ENCODE data around the gene IQCM.

The IQCM gene

DNA sequence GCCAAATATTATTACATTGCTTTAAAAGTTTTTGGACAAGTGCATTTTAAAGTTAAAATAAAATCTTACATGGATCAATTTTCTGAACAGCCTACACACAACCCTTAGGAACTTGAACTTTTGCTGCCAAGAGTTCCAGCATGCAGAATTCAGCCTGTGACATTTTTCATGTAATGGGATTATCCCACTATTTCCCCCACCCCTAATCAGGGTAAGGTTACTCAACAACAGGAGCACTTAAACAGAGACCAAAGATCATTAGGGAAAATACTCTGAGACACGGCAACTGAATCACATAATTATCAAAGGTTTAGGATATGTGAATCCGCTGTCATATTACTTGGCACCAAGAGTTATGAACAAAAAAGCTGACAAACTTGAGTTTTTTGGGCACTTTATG, 47.2 kb downstream of the IQCM start:
- DNase-seq (ENCODE audit: low read depth): no peak

DNA sequence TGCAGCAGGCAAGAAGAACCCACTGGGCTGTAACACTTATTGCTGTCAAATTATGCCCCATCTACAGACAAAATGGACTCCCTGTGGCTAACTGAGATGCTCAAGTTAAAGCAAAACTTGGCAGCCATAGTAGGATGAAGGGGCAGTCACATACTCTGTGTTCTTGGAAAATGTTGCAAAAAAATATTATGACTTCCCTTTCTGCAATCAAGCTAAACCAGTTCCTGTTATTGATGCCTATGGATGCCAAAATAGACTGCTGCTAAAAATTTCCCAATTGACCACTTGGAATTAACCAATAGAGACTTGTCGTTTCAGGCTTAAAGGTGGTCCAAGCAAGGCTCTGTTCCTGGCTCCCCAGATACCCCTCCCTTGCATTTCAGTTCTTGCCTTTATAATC, 49.5 kb downstream of the IQCM start:
- DNase-seq (ENCODE audit: low read depth): no peak

DNA sequence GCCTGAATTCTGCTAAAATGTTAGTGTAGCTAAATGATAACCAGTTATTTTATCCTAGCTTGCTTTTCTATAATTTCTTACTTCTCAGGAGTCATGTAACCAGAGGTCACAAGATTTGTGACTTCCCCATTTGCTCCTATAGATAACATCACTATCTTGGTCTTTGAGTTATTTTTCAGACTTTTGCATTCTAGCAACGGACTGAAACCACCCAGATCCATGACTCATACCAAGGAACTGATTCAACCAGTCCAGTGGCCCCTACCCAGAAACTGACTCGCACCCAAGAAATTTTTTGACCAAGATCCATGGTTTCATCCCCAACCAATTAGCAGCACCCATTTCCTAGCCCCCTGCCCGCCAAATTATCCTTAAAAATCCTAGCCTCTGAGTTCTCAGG, 50.0 kb downstream of the IQCM start:
- DNase-seq (ENCODE audit: low read depth): no peak

DNA sequence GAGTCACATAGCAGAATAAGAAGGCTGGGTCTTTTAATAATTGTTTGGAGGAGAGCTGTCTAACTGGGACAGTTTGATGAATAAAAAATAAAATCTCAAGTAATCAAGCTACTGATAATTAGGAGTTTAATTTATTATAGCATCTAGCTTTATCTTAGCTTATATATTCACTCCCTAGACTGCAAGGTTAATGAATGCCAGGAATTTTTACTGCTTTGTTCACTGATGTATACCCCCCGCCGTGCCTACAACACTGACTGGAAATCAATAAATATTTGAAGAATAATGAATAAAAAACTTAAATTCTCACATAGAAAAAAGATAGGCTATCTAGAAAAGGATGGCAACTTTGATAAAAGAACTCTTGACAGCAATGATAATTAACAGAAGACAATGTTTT, 59.7 kb downstream of the IQCM start:
- DNase-seq (ENCODE audit: low read depth): no peak

DNA sequence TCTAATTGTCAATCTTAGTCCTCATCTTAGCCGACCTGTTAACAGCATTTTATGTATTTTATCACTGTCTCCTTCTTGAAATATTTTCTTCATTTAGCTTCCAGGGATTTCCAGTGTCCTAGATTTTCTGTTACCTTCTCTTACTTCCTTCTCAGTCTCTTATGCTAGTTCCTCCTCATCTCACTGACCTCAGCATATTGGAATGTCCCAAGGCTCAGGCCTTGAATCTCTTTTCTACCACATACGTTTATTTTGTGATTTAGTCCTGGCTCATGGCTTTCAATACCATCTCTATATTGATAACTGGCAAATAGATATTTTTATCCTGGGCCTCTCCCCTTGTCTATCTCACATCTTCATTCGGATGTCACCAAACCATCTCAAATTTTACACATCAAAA, 61.1 kb downstream of the IQCM start:
- DNase-seq (ENCODE audit: low read depth): no peak

DNA sequence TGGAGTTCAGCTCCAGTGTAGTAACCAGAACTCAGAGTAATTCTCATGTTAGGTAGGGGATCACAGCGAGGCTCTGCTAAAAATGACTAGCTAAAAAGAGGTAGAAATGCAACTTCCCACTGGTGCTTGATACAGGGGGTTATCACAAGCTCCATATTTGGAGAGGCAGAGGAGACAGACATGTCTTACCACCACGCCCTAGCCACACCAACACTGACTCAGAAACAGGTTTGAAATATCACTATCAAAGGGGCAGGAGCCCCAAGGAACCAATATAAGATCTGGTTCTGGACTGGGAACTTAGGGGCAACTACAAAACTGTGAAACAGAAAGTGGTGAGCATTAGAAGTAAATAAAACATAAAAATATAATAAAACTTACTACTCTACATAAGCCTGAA, 62.9 kb downstream of the IQCM start:
- no peak for DNase-seq (ENCODE audit: low read depth)

DNA sequence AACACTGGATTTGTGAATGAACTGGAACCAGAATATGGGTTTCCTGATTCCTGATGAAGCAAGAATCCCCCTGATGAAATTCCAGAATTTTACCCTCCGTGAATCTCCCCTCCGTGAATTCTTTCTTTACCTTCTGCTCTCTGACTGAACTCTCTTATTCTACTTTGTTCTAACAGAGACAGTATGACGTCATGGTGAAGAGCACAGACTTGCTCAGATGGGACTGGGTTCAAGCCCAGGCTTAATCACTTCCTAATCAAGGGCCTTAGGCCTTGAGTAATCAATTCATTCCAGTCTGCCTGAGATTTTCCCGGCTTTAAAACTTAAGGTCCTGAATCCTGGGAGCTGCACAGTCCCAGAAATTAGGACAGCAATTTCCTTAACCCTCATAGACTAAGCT, 64.5 kb downstream of the IQCM start:
- DNase-seq (ENCODE audit: low read depth): no peak

DNA sequence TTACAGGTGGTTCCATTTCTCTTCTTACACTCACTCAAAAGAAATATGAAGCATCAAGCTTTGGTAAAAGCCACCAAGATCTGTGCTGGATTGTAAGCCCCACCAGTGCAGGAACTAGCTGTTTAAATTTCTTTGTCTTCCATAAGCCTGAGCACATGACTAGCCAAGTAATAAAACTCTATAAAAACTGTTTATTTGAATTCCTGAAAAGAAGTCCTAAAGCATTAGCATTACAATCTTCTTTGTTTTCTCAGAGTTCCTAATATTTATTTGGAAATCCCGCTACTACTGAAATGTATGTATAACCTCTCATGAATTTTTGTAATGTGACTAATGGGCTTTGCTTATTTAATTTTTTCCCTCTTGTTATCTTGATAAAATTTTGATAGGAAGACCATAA, 65.9 kb downstream of the IQCM start:
- no peak for DNase-seq (ENCODE audit: low read depth)

DNA sequence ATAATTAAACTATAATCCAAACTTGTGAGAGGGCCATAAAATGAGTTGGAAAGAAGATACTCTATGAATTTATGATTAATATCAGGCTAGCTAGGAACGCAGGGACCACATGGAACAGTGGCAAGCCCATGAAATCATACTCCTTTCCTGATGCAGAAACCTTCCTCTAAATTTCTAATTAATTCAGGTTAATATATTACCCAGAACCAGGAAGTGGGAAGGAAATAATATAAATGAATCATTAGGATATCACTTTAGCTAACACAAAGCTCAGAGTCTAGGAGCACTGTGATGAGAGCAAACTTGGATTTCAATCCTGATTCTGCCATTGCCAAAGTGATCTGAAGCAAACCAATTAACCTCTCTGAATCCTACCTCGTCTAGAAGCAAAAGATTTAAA, 68.0 kb downstream of the IQCM start:
- no peak for DNase-seq (ENCODE audit: low read depth)

DNA sequence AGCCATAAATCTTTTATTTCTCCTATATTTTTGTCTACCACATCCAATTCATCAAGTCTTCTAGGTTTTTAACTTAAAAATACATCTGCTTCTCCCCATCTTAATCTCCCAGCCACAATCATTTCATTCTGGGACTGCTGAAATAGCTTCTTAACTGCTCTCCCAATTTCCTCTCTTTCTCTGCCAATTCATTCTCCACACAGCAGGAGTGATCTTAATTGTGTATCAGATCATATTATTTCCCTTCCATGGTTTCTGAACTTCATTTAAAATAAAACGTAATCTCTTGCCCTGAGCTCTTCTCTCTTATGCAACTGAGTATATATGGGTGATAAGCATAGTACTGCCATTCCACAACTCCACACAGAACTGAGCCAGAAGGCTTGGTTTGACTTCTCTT, 69.4 kb downstream of the IQCM start:
- no peak for DNase-seq (ENCODE audit: low read depth)

DNA sequence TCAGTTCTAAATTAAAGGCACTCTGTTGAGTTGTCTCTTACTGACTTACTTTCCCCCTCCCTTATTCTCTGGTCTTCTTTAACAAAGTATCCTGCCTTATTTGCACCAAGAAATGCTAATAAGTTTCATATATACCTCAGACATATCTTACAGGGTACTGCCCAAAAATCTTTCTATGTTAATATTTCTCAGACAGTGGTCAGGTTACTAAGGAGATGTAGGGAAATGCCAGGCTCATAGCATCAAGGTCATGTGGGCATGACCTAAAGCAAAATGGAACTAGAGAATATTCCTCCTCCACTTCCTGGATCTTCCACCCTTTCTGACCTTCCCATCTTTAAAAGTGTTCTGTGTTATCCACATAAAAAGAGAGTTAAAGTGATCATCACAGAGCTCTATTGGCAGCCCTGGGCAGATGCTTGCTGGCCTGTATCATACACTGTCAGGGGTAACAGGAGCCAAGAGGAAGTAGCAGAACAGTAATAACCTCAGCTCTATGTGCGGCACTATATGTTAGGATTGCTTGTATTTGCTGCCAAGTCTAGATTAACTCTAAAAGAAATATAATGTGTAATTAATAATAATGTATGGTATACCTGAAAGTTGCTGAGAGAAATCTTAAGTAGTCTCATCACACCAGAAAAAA, 74.3 kb downstream of the IQCM start:
- no peak for DNase-seq (ENCODE audit: low read depth)

DNA sequence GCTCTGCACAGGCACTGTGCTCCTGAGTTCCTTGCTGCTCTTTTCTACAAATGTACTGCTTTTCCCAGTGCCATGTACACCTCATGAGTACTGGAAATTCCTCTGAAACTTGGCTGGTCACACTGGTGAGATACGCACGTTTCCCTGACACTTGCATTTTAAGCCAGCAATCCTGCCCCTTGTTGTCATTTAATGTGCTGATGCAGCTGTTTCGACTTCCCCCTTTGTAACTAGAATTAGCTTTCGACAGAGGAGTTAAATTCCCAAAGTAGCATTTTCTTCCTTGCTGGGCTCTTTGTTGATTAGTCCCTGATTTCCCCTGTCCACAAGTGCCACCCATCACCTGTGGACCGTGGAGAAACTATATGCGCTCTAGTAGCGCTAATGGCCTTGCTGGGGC, 77.5 kb downstream of the IQCM start:
- DNase-seq (ENCODE audit: low read depth): no peak

DNA sequence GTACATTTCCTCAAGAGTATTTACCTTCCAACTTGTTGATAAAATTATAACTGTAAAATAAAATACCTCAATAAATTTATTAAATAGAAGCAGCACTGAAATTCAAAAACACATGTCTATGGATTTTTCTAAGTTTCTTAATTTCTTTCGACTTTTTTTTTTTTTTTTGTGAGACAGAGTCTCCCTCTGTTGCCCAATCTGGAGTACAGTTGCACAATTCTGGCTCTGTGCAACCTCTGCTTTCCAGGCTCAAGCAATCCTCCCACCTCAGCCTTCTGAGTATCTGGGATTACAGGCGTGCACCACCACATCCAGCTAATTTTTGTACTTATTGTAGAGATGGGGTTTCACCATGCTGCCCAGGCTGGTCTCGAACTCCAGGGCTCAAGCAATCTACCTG, 79.8 kb downstream of the IQCM start:
- DNase-seq (ENCODE audit: low read depth): no peak

DNA sequence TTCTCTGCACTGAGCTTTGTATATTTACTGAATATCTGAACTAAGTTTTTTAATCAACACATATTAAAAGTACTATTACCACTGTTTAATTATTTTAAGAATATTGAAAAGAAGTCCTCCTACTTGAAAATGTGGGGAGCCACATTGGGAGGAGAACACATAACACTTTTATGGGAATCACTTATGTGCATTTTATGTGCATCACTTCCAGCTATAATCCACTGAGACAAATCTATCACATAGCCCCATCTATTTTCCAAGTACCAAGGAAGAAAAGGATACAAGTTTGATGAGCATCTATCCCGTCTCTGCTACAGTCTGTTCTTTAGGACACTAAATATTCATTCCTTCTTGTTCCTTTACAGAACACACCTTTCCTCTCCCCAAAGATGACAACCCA, 87.2 kb downstream of the IQCM start:
- DNase-seq (ENCODE audit: low read depth): no peak

DNA sequence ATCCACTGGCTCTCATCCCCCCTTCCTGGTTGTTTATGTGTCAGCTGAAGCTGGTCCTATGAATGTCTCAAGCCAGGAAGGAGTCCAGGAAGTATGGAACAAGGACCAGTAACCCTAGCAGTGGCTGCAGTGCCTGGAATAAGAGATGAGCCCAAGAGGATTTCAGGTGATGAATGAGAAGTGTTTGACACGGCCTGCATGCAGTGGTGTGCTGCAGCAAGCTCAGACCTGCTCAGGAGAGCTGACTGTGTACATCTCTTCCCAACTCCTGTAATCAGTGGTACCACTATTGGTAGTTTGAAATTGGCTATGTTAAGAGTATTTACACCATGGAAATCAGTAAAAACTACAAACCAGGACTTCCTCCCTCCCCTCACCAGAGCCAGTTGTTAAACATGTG, 88.0 kb downstream of the IQCM start:
- no peak for DNase-seq (ENCODE audit: low read depth)

DNA sequence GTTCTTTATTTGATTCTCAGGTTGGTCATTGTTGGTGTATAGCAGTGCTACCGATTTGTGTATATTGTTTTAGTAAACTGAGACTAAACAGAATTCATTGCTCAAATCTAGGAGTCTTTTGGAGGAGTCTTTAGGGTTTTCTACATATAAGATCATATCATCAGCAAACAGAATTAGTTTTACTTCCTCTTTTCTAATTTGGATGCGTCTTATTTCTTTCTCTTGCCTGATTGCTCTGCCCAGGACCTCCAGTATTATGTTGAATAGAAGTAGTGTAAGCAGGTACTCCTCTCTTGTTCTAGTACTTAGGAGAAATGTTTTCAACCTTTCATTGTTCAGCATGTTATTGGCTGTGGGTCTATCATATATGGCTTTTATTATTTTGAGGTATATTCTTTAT, 92.6 kb downstream of the IQCM start:
- DNase-seq (ENCODE audit: low read depth): no peak

DNA sequence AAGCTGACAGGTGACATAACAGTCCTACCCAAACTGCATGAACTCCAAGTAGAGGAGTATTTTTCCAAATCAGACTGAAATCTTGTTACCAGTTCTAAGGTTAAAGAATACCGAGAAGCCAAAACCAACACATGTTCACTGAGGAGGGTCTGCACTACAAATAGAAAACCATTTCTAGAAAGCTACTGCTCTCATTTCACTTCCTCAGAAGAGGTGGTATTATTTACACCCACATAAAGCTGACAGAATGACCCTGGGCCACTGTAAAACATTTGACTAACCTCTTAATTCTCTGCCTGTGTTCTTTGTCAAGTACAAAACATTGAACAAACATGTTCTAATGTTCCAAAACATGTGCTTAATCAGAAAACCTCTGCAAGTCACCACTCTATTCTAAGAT, 95.8 kb downstream of the IQCM start:
- no peak for DNase-seq (ENCODE audit: low read depth)

DNA sequence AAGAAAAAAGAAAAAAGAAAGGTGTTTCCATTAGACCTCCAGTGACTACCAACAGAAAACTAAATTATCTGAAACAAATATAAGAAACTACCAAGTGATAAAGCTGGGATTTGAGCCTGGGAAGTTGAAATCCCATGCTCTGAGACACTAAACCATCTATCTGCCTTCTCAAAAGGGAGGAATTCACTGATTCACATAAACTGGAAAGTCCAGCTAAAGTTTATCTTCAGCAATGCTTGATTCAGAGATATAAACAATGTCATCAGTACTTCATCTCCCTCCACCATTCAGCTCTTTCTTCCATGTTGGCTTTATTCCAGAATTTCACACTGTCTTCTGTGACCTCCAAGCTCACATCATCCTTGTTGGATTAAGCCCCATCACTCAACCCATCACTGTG, 96.3 kb downstream of the IQCM start:
- no peak for DNase-seq (ENCODE audit: low read depth)

DNA sequence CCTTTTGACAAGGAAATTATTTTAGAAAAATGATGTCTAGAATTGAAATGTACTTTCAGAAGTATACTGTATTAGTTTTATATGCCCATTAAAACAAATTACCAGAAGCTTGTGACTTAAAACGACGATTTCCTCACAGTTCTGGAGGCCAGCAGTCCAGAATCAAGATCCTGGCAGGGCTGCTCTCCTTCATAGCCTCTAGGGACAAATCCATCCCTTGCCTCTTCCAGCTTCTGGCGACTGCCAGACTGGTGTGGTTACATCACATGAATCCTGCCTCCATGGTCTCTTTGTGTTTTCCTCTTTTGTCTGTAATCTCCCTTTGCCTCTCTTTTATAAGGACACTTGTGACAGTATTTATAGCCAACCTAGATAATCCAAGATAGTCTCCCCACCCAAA, 97.1 kb downstream of the IQCM start:
- DNase-seq (ENCODE audit: low read depth): no peak

DNA sequence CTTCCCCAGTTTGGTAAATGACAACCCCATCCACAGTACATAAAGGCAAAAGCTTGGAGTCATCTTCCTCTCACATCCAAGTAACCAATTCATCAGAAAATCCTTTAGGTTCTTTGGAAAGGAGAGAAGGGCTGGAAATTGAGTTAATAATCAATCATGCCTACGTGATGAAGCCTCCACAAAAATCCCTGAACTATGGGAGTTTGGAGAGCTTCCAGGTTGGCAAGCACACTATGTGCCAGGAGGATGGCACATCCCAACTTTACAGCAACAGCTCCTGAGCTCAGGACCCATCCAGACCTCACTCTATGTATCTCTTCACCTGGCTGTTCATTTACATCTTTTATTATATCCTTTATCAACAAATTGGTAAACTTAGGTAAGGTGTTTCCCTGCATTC, 98.9 kb downstream of the IQCM start:
- DNase-seq (ENCODE audit: low read depth): no peak

DNA sequence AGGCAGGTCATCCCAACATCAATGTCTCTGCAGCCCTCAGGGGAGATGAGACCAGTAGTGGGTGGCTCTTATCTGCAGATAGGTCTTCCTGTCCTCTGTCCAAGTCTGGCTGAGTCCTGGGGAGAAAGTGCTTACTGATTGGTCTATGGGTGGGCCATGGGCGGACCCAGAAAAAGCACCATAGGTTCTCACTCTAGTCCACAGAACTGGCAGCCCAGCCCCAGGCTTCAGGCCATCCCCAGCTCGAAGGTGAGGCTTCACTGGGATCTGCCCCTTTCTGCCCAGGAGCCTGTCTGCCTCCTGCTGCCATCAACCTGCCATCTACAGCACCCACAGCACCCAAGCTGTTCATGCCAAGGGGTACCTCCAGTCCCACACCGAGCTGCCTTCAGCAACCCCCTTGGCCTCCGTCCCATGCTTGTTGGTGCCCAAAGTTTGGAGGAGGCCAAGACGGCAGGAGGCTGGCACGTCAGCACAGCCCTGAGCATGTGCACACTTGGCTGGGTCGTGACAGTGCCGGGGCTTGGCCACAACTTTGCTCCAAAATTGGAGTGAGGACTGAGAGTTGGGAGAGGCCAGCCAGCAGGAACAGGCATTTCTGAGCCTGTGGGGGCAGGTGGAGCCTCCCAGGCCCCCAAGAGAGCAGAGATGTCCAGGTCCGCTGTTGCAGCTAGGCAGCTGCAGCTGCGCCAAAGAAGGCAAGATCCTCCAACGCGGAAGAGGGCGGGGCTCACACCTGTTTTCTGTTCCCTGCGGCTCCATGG, 99.6 kb downstream of the IQCM start:
- no peak for DNase-seq (ENCODE audit: low read depth)

DNA sequence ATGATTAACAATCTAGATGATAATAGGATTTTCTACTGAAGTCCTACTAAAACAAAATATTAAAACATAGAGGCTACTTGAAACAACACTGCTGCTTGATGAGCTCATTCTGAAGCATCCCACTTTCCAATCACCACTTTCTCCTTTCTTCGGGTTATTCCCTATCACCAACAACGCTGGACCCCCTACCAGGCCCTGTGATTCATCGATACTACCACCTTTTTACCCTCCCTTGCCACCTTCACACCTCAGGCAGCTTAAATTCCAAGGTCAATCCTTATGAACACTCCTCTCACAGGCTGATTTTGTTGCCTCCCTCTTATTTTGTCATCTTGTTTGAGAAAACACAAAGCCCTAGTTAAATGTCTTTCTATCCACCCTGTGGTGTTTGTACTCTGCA, 102.6 kb downstream of the IQCM start:
- no peak for DNase-seq (ENCODE audit: low read depth)

DNA sequence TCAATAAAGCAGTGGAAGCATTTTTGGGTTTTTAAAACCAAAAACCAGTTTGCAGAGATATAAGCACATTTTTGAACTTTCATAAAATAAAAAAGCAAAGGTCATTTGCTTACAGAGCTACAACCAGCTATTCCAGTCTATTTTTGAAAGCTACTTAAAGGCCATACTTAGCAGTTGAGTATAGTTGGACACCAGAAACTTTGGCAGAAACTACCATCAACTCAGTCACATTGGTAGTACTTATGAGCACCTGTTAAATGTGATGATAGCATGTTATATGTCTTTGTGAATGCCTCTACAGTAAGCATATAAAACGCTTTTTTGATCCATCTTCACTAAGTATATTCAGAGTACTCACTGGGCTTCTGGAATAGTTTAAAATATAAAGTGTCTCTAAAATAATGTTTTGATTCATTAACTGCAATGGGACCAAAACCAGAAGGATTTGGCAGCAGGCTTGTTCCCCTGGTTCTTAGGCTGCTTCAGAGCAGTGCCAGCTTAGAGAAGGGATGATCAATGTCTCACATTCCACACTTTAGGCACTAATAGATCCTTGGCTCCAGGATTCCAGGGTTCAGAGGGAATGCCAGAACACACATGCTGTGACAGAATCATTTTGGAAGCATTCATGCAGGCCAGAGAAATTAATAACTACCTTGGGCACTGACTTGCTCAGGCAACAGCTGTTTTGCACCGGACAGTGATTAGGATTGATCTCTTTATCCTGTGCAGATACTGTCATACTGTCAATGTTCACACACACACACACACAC, 103.9 kb downstream of the IQCM start:
- DNase-seq (ENCODE audit: low read depth): no peak
